GM23338 (cell line): ENCODE data around the gene MAP4K1. TPM values are rescaled to one million over a fixed set of nuclear protein-coding genes. Genes with fewer than 3 reads are reported as not detected.

Source experiments
- ATAC-seq: fragments of 200-7000 bp; cut with Tn5 transposase; 3 replicates; pipeline ENCODE4 v1.9.1; 2020
- DNase-seq: peaks from one replicate; pipeline ENCODE4 v3.0.0-alpha.2; 2015; ENCODE audit warnings: low spot score
- H2AFZ ChIP-seq: fragments of 200-600 bp; sonication (generic); 2 replicates; pipeline ENCODE4 v1.8.0; 2016; ENCODE audit warnings: antibody characterized with exemption, mild to moderate bottlenecking, moderate library complexity
- H3F3A ChIP-seq: fragments of 200-600 bp; sonication (generic); replicated peaks from 2 replicates; pipeline ENCODE4 v1.8.0; 2017; ENCODE audit warnings: antibody characterized with exemption, mixed run types, low read depth
- H3K27ac ChIP-seq: fragments of 200-600 bp; sonication (generic); 2 replicates; pipeline ENCODE4 v1.6.1; 2016; ENCODE audit warnings: low read depth
- H3K27me3 ChIP-seq: fragments of 200-600 bp; sonication (generic); 2 replicates; pipeline ENCODE4 v1.8.0; 2016; ENCODE audit warnings: mild to moderate bottlenecking, mixed run types, moderate library complexity; ENCODE audit not compliant: insufficient read depth
- H3K36me3 ChIP-seq: fragments of 200-600 bp; sonication (generic); 2 replicates; pipeline ENCODE4 v1.8.0; 2016; ENCODE audit warnings: mild to moderate bottlenecking; ENCODE audit not compliant: insufficient read depth
- H3K4me1 ChIP-seq: fragments of 200-600 bp; sonication (generic); 2 replicates; pipeline ENCODE4 v1.8.0; 2016; ENCODE audit warnings: mild to moderate bottlenecking, moderate library complexity; ENCODE audit not compliant: insufficient read depth
- H3K4me2 ChIP-seq: fragments of 200-600 bp; sonication (generic); 2 replicates; pipeline ENCODE4 v1.7.1; 2017; ENCODE audit warnings: mixed run types
- H3K4me3 ChIP-seq: fragments of 200-600 bp; sonication (generic); 2 replicates; pipeline ENCODE4 v1.6.1; 2016; ENCODE audit warnings: mixed run types
- H3K79me2 ChIP-seq: fragments of 200-600 bp; sonication (generic); replicated peaks from 2 replicates; pipeline ENCODE4 v1.8.0; 2017; ENCODE audit warnings: mild to moderate bottlenecking; ENCODE audit not compliant: insufficient read depth
- H3K9me2 ChIP-seq: fragments of 200-600 bp; sonication (generic); 2 replicates; pipeline ENCODE4 v1.8.0; 2017; ENCODE audit not compliant: insufficient read depth
- H4K20me1 ChIP-seq: fragments of 200-600 bp; sonication (generic); replicated peaks from 2 replicates; pipeline ENCODE4 v1.8.0; 2017; ENCODE audit warnings: mild to moderate bottlenecking; ENCODE audit not compliant: insufficient read depth
- H3K27ac Mint-ChIP-seq: 2 replicates; pipeline ENCODE4 v1.8.0; 2020; ENCODE audit warnings: inconsistent platforms, mild to moderate bottlenecking, moderate library complexity, mixed read lengths
- H3K27me3 Mint-ChIP-seq: 3 replicates; pipeline ENCODE4 v1.8.0; 2022; ENCODE audit warnings: low read depth, mild to moderate bottlenecking, moderate library complexity, mixed read lengths, inconsistent platforms; ENCODE audit not compliant: insufficient read depth, poor library complexity
- H3K36me3 Mint-ChIP-seq: 3 replicates; pipeline ENCODE4 v1.8.0; 2021; ENCODE audit warnings: low read depth, mild to moderate bottlenecking, inconsistent platforms, moderate library complexity, mixed read lengths
- H3K4me1 Mint-ChIP-seq: 3 replicates; pipeline ENCODE4 v1.8.0; 2020; ENCODE audit warnings: mild to moderate bottlenecking, inconsistent platforms, mixed read lengths
- H3K4me3 Mint-ChIP-seq: 3 replicates; pipeline ENCODE4 v1.8.0; 2021; ENCODE audit warnings: moderate library complexity, mild to moderate bottlenecking, inconsistent platforms, mixed read lengths
- H3K9me3 Mint-ChIP-seq: 3 replicates; pipeline ENCODE4 v1.8.0; 2020; ENCODE audit warnings: moderate library complexity, mild to moderate bottlenecking, inconsistent platforms, mixed read lengths
- CREB1 ChIP-seq: fragments of 250-450 bp; sonication (Bioruptor Pico); IDR thresholded peaks from 2 replicates; pipeline ENCODE4 v1.5.0; 2020; ENCODE audit warnings: low read depth, mild to moderate bottlenecking, moderate library complexity
- CTCF ChIP-seq, 2 experiments: fragments of 200-600 bp in 1 of 2; sonication (generic) in 1 of 2; conservative IDR thresholded peaks; 2 replicates each; pipeline versions ENCODE4 v1.5.1 to v1.6.1; 2016 to 2017; ENCODE audit warnings: antibody characterized with exemption in 2 of 2, low read depth in 2 of 2, mild to moderate bottlenecking in 2 of 2, moderate library complexity in 1 of 2
- ZNF114 ChIP-seq: fragments of 250-450 bp; sonication (Bioruptor Pico); IDR thresholded peaks from 2 replicates; pipeline ENCODE4 v1.5.0; 2020; ENCODE audit warnings: mild to moderate bottlenecking, moderate library complexity
- ZNF462 ChIP-seq: fragments of 250-450 bp; sonication (Bioruptor Pico); IDR thresholded peaks from 2 replicates; pipeline ENCODE4 v1.5.0; 2020; ENCODE audit warnings: mild to moderate bottlenecking, moderate library complexity
- polyA plus RNA-seq: library from polyadenylated mRNA; unstranded; fragments of >200 nt; fragmentation: Nextera tagmentation; extraction: Ambion mirVana; gene quantifications from 2 replicates; pipeline ENCODE4 v1.2.1, GENCODE V29; 2016
- total RNA-seq: library from RNA; depleted of rRNA; stranded (reverse); fragments of >200 nt; shearing (Covaris generic); gene quantifications from 2 replicates; pipeline ENCODE4 v1.2.3, GENCODE V29; 2014

The MAP4K1 gene
- total and polyA plus RNA-seq, 2 experiments from 2014 or later: 7.7 to 44.6 TPM

DNA sequence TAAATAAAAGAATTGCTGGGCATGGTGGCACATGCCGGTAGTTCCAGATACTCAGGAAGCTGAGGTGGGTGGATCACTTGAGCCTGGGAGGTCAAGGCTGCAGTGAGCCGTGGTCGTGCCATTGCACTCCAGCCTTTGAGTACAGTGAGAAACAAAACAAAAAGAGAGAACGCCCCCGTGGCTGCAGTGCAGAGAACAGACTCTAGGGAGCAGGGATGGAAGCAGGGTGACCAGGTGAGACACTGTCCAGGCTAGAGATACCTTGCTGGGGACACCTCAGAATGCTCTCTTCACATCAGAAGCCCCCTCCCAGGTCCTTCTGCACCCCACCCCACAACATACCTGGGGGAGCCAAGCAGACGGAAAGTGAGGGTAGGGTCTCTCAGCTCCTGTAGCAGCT lies 24.8 kb downstream of the MAP4K1 start:
- DNase-seq: peak; percentile 61
- peak; percentile 18 to 19; a peak in 2 of 4 replicates for TF ChIP-seq CTCF (conservative IDR thresholded peaks at IDR 0.05; ENCODE audit: low read depth in 2 of 2)
- no peak for TF ChIP-seq ZNF462 (CRISPR knock-in tag)

GRCh38 chr19:38588041-38588440 lies 29.7 kb downstream of the MAP4K1 start:
- H3K36me3 ChIP-seq: no peaks in the 10 kb centered on the region
- Mint-ChIP-seq H3K36me3 (peaks cover 23% of the 10 kb centered on the region), H3K27ac (no peak overlapping the region), H3K9me3 (no peaks in the 10 kb centered on the region), H3K27me3 (peaks cover 10% of the 10 kb centered on the region), H3K4me1 (no peaks in the 10 kb centered on the region), H3K4me3 (no peak overlapping the region)
- no peak for TF ChIP-seq ZNF462 (CRISPR knock-in tag)
- TF ChIP-seq CREB1: no peak
- no peak for TF ChIP-seq ZNF114
- no peaks in the 10 kb centered on the region for H4K20me1 ChIP-seq
- H3F3A ChIP-seq: no peaks in the 10 kb centered on the region
- no peak overlapping the region for H3K4me2 ChIP-seq
- DNase-seq (no peak), ATAC-seq (no peak)
- no peak overlapping the region for H3K4me3 ChIP-seq
- H3K27ac ChIP-seq: no peak overlapping the region
- H3K79me2 ChIP-seq: no peaks in the 10 kb centered on the region
- no peaks in the 10 kb centered on the region for H3K27me3 ChIP-seq
- no peak overlapping the region for H2AFZ ChIP-seq
- no peaks in the 10 kb centered on the region for H3K9me2 ChIP-seq
- H3K4me1 ChIP-seq: no peaks in the 10 kb centered on the region

More for the DNA sequence above, 24.8 kb downstream of the MAP4K1 start:
- Mint-ChIP-seq H3K27me3 (peaks cover 25% of the 10 kb centered on the region), H3K9me3 (no peaks in the 10 kb centered on the region), H3K36me3 (peaks cover 2% of the 10 kb centered on the region), H3K4me1 (peaks cover 6% of the 10 kb centered on the region; the same call in 1 of the 3 replicates), H3K27ac (no peak overlapping the region), H3K4me3 (no peak overlapping the region)
- Histone ChIP-seq H3K4me2 (no peak overlapping the region), H3F3A (peaks cover 13% of the 10 kb centered on the region), H3K4me3 (no peak overlapping the region), H3K79me2 (no peaks in the 10 kb centered on the region), H3K36me3 (no peaks in the 10 kb centered on the region), H4K20me1 (no peaks in the 10 kb centered on the region), H3K9me2 (no peaks in the 10 kb centered on the region), H3K27me3 (no peaks in the 10 kb centered on the region), H2AFZ (no peak overlapping the region), H3K4me1 (no peaks in the 10 kb centered on the region), H3K27ac (no peak overlapping the region)
- ATAC-seq: peak; percentile 3; the same call in 1 of the 3 replicates
